Kidney epithelial cell (primary cell): ENCODE results near the gene VAC14. TPM values are rescaled to one million over a fixed set of nuclear protein-coding genes. Genes with fewer than 3 reads are reported as not detected.

Experiments used
- DNase-seq: peaks from one replicate; pipeline ENCODE4 v3.0.0-alpha.2; 2010; ENCODE audit warnings: low read depth
- H3K27me3 ChIP-seq: 2 replicates; pipeline ENCODE4 v1.6.0; 2011; ENCODE audit warnings: low read length; ENCODE audit not compliant: control insufficient read depth, insufficient read depth
- H3K36me3 ChIP-seq: 2 replicates; pipeline ENCODE4 v1.5.1; 2011; ENCODE audit warnings: low read length; ENCODE audit not compliant: control insufficient read depth, insufficient read depth
- H3K4me3 ChIP-seq: 2 replicates; pipeline ENCODE4 v1.5.1; 2011; ENCODE audit warnings: low read depth, mild to moderate bottlenecking, control low read depth, low read length
- CTCF ChIP-seq: IDR thresholded peaks from 2 replicates; pipeline ENCODE4 v1.5.1; 2011; ENCODE audit warnings: mild to moderate bottlenecking, moderate library complexity, low read length, control low read depth, inconsistent platforms; ENCODE audit not compliant: insufficient read depth, poor library complexity, severe bottlenecking
- total RNA-seq: library from RNA; depleted of rRNA; stranded (reverse); fragments of >200 nt; gene quantifications from 2 replicates; pipeline ENCODE4 v1.2.3, GENCODE V29; 2015

Gene VAC14
- total RNA-seq, 1 donor from 2014 or later = 61.3 TPM

GRCh38 chr16:70780546-70780945, 20.4 kb downstream of the VAC14 start:
- no peak for DNase-seq
- Histone ChIP-seq H3K4me3 (no peak overlapping the region), H3K27me3 (no peaks in the 10 kb centered on the region), H3K36me3 (peaks cover 5% of the 10 kb centered on the region)
- TF ChIP-seq CTCF = no peak

GRCh38 chr16:70779361-70779760, 21.6 kb downstream of the VAC14 start:
- H3K27me3 ChIP-seq = no peaks in the 10 kb centered on the region
- no peak for TF ChIP-seq CTCF
- peaks cover 5% of the 10 kb centered on the region for H3K36me3 ChIP-seq
- no peak for DNase-seq
- no peak overlapping the region for H3K4me3 ChIP-seq

- Histone ChIP-seq H3K27me3 (no peaks in the 10 kb centered on the region), H3K4me3 (no peak overlapping the region), H3K36me3 (peaks cover 5% of the 10 kb centered on the region)
- peak; percentile 67 for DNase-seq
- no peak for TF ChIP-seq CTCF
Observed at GRCh38 chr16:70778901-70779309, 22.1 kb downstream of the VAC14 start.

GRCh38 chr16:70777973-70778406, 23.0 kb downstream of the VAC14 start:
- TF ChIP-seq CTCF = no peak

GRCh38 chr16:70777496-70777895, 23.5 kb downstream of the VAC14 start:
- Histone ChIP-seq H3K36me3 (peaks cover 5% of the 10 kb centered on the region), H3K27me3 (no peaks in the 10 kb centered on the region), H3K4me3 (no peak overlapping the region)
- TF ChIP-seq CTCF = no peak
- DNase-seq = no peak

More at GRCh38 chr16:70777973-70778406, 23.0 kb downstream of the VAC14 start:
- peaks cover 5% of the 10 kb centered on the region for H3K36me3 ChIP-seq
- no peak for DNase-seq
- no peak overlapping the region for H3K4me3 ChIP-seq
- H3K27me3 ChIP-seq = no peaks in the 10 kb centered on the region

GRCh38 chr16:70775399-70775798, 25.6 kb downstream of the VAC14 start:
- no peak for TF ChIP-seq CTCF
- Histone ChIP-seq H3K36me3 (peaks cover 4% of the 10 kb centered on the region), H3K4me3 (no peak overlapping the region), H3K27me3 (no peaks in the 10 kb centered on the region)
- DNase-seq = no peak
